Measurements from ENCODE around the gene RIC8B. TPM values are rescaled to one million over a fixed set of nuclear protein-coding genes. Genes with fewer than 3 reads are reported as not detected.
"Not testable (repeated sequence)": the region's sequence is repeated elsewhere in the genome, so short reads cannot be mapped to it uniquely, and the experiment has no call there.

Gene RIC8B
- 3.2 and 4.3 TPM in 2 replicates for total RNA-seq (2014; rRNA removed; shearing (Covaris generic))

- DNase-seq (ENCODE audit: low spot score), result peak; percentile 98
These were observed at the start of gene RIC8B for GRCh38 chr12:106774005-106774807. TSS of gene RIC8B (plus strand) at chr12:106774682. CDS start at chr12:106774746, 64 bp downstream.

- DNase-seq (ENCODE audit: low spot score), result no peak
These were observed 49.5 kb upstream of the RIC8B start for GRCh38 chr12:106724934-106725333.

DNA sequence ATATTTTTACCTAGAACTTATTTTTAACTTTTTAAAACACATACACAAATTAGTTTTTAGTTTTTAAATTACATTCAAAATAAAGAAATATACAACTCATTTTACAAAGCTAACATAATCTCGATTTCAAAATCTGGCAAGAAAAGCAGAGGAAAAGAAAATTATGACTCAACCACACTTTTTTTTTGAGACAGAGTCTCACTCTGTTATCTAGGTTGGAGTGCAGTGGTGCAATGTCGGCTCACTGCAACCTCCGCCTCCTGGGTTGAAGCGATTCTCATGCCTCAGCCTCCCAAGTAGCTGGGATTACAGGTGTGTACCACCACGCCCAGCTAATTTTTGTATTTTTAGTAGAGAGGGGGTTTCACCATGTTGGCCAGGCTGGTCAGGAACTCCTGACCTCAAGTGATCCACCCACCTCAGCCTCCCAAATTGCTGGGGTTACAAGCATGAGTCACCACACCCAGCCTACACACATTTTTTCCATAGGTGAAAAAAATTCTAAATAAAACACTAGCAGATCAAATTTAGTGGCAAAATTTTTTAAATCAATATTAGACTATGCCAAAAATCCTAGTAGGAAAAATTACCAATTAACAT, 47.8 kb upstream of the RIC8B start:
- not testable (repeated sequence) for DNase-seq (ENCODE audit: low spot score)

DNA sequence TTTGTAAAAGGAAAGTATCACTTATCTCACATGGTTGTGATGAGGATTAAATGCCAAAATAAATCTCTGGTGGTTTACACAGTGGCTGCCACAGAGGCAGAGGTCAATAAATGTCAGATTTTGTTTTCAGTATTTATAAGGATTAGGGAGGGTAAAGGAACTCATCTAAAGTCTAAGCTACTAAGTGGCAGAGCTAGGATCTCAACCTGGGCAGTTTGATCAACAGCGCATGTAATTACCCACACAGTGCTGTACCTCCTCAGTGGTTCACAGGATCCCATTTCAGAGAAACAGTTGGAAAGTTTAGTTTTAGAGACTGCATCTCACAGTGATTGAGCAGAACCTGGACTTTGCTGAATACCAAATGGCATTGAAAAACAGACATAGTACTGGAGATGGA, 44.9 kb upstream of the RIC8B start:
- DNase-seq (ENCODE audit: low spot score), result no peak

DNA sequence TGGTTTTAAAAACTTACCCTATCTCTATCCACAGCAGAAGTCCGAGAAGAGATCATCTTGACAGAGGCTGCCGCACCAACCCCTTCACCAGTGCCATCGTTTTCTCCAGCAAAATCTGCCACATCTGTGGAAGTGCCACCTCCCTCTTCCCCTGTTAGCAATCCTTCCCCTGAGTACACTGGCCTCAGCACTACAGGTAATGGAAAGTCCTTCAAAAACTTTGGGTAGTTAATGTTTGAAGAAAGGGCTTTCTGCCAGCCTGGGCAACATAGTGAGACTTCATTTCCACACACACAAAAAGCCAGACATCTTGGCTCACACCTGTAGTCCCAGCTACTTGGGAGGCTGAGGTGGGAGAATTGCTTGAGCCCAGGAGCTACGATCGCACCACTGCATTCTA, 41.6 kb upstream of the RIC8B start:
- no peak for DNase-seq (ENCODE audit: low spot score)

DNA sequence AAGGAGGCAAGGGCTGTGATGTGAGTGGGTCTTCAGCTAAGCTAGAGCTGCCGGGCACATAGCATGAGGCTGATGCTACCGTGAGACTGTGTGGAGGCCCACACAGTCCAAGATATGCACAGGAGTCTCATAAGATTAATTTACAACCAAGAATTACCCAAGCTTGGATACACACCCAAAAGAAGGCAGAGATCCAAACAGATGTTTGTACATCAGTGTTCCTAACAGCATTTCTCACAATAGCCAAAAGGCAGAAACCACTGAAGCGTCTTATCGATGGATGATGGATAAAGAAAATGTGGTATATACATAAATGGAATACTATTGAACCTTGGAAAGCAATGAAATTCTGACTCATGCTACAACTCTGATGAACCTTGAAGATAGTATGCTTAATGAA, 40.8 kb upstream of the RIC8B start:
- DNase-seq (ENCODE audit: low spot score), result no peak

GRCh38 chr12:106736051-106736957, 38.2 kb upstream of the RIC8B start:
- peak; percentile 52 for DNase-seq (ENCODE audit: low spot score)

DNA sequence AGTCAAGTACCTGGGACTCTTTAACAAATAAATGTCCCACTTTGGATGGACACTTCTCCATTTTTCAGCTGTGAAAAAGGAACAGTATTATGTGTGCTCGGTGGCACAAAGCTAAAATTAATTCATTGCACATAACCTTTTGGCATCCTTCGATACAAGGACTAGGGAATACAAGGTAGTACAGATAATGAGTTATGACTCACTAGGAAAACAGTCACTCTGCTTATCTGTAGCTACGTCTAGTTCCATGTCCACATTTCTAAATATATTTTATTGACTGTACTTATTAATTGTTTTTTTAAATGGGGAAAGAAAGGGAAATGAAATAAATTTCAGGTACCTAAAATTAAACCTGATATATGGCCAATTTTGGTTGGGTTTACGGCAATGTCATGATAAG, 35.2 kb upstream of the RIC8B start:
- peak; percentile 11 for DNase-seq (ENCODE audit: low spot score)

GRCh38 chr12:106739815-106740530, 34.5 kb upstream of the RIC8B start:
- no peak for DNase-seq (ENCODE audit: low spot score)

GRCh38 chr12:106740818-106741217, 33.7 kb upstream of the RIC8B start:
- DNase-seq (ENCODE audit: low spot score), result no peak

- no peak for DNase-seq (ENCODE audit: low spot score)
These were observed 33.2 kb upstream of the RIC8B start for GRCh38 chr12:106741247-106741646.

- DNase-seq (ENCODE audit: low spot score), result no peak
These were observed 31.1 kb upstream of the RIC8B start for GRCh38 chr12:106743270-106743988.

- DNase-seq (ENCODE audit: low spot score), result no peak
These were observed 29.9 kb upstream of the RIC8B start for GRCh38 chr12:106744600-106744999.

GRCh38 chr12:106745181-106745745, 29.2 kb upstream of the RIC8B start:
- DNase-seq (ENCODE audit: low spot score), result no peak

- DNase-seq (ENCODE audit: low spot score), result no peak
These were observed 26.5 kb upstream of the RIC8B start for GRCh38 chr12:106747973-106748436.

- no peak for DNase-seq (ENCODE audit: low spot score)
These were observed 24.0 kb upstream of the RIC8B start for GRCh38 chr12:106750524-106750923.

- DNase-seq (ENCODE audit: low spot score), result no peak
These were observed 21.0 kb upstream of the RIC8B start for GRCh38 chr12:106753526-106753925.

GRCh38 chr12:106754331-106754730, 20.2 kb upstream of the RIC8B start:
- no peak for DNase-seq (ENCODE audit: low spot score)

GRCh38 chr12:106757623-106758348, 16.7 kb upstream of the RIC8B start:
- DNase-seq (ENCODE audit: low spot score), result no peak

Measured in HT-29 (cell line).